Inferior parietal cortex (tissue), 1 donor: ENCODE data around the gene ARID4A.
"Not testable (repeated sequence)": the region's sequence is repeated elsewhere in the genome, so short reads cannot be mapped to it uniquely, and the experiment has no call there.

Source experiments
- DNase-seq: peaks from one replicate; pipeline ENCODE4 v3.0.0-alpha.2; 2016; ENCODE audit errors: extremely low spot score

The ARID4A gene

GRCh38 chr14:58298477-58299400 lies at the start of gene ARID4A:
TSS of gene ARID4A (plus strand) at chr14:58298555. CDS start at chr14:58299855, 1,300 bp downstream.
- peak; percentile 17 for DNase-seq

GRCh38 chr14:58249611-58250010 lies 48.7 kb upstream of the ARID4A start:
- DNase-seq: no peak

GRCh38 chr14:58258156-58258555 lies 40.2 kb upstream of the ARID4A start:
- no peak for DNase-seq

- not testable (repeated sequence) for DNase-seq
These were observed 36.4 kb upstream of the ARID4A start for GRCh38 chr14:58262005-58262404.

- no peak for DNase-seq
These were observed 33.0 kb upstream of the ARID4A start for GRCh38 chr14:58265401-58265800.

- no peak for DNase-seq
These were observed 27.7 kb upstream of the ARID4A start for GRCh38 chr14:58270628-58271027.

- DNase-seq: no peak
These were observed 25.6 kb upstream of the ARID4A start for GRCh38 chr14:58272588-58273372.

- no peak for DNase-seq
These were observed 23.5 kb upstream of the ARID4A start for GRCh38 chr14:58274881-58275280.

- no peak for DNase-seq
These were observed 22.7 kb upstream of the ARID4A start for GRCh38 chr14:58275527-58276190.

- DNase-seq: no peak
These were observed 22.1 kb upstream of the ARID4A start for GRCh38 chr14:58276208-58276607.

- DNase-seq: no peak
These were observed 20.2 kb upstream of the ARID4A start for GRCh38 chr14:58278177-58278576.

GRCh38 chr14:58280954-58281787 lies 17.2 kb upstream of the ARID4A start:
- peak; percentile 58 for DNase-seq

GRCh38 chr14:58281969-58282368 lies 16.4 kb upstream of the ARID4A start:
- DNase-seq: no peak

GRCh38 chr14:58282925-58283593 lies 15.3 kb upstream of the ARID4A start:
- DNase-seq: no peak

- DNase-seq: no peak
These were observed 14.6 kb upstream of the ARID4A start for GRCh38 chr14:58283730-58284129.

GRCh38 chr14:58285132-58285531 lies 13.2 kb upstream of the ARID4A start:
- DNase-seq: no peak

GRCh38 chr14:58287607-58288042 lies 10.7 kb upstream of the ARID4A start:
- DNase-seq: no peak

GRCh38 chr14:58288106-58288792 lies 10.1 kb upstream of the ARID4A start:
- DNase-seq: no peak

- no peak for DNase-seq
These were observed 6.7 kb upstream of the ARID4A start for GRCh38 chr14:58291646-58292045.

GRCh38 chr14:58292187-58292586 lies 6.2 kb upstream of the ARID4A start:
- no peak for DNase-seq
